ENCODE data around the gene DPH5.

- TF ChIP-seq CTCF (IDR thresholded peaks at IDR 0.05) (no peak), ZFX (IDR thresholded peaks at IDR 0.05; ENCODE audit: borderline replicate concordance) (no peak)
Observed at GRCh38 chr1:100969327-100969726, 56.3 kb downstream of the DPH5 start.
